ENCODE data around the gene PPBP.

The PPBP gene

GRCh38 chr4:73947239-73947985 is 40.6 kb downstream of the PPBP start:
- no peak for DNase-seq

GRCh38 chr4:73945674-73946449 is 42.1 kb downstream of the PPBP start:
- DNase-seq: no peak

GRCh38 chr4:73945140-73945539 is 42.9 kb downstream of the PPBP start:
- no peak for DNase-seq

GRCh38 chr4:73944061-73944875 is 43.7 kb downstream of the PPBP start:
- DNase-seq: no peak

DNA sequence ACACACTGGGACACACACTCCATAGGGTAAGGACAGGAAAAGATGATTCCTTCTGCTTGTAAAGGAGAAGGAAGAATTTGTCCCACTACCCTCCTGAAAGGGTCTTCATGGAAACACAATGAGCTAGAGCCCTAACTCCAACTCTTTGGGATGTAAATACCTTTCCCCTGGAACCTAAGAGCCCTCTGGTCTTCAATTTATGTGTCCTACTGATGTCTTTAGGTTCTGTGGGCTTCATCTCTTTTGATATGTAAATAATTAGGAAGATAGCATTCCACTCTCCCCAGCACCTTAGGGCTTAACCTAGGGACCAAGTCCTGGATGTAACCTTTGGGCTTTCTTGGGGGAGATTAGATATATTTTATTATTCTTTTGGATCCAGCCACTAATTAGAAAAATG is 44.4 kb downstream of the PPBP start:
- DNase-seq: no peak

GRCh38 chr4:73936969-73937368 is 51.0 kb downstream of the PPBP start:
- DNase-seq: no peak

All from NCI-H1417 treated with DMSO at 0.1 percent for 48 hours (cell line).